ENCODE results near the gene GALNT18.

Gene GALNT18

GRCh38 chr11:11237070-11237832, 384.6 kb downstream of the GALNT18 start:
- DNase-seq (ENCODE audit: low spot score): no peak

DNA sequence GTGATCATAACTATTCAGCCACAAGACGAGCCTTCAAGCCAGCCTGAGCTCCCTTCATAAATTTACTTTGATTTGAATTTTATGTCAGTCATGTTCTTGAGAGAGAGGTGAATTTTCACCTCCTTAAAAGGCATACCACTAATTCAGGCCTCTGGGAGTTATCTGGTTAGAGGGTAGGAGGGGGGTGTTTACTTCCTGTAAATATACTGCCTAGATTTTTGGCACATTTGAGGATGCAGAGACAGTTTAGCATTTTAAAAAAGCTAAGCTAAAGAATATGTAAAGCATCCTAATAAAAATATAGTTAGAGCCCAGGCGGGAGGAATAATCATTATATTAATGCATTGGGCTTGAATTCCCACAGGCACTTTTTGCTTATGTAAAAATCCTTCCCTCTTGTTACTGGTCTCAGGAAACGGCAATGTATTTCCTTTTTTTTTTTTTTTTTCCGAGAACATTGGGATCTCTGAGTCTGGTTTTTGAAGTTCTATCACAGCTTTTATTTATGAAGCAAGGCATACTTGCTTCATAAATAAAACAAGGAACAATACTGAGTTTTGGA, 385.2 kb downstream of the GALNT18 start:
- no peak for DNase-seq (ENCODE audit: low spot score)

GRCh38 chr11:11231763-11232162, 390.0 kb downstream of the GALNT18 start:
- no peak for DNase-seq (ENCODE audit: low spot score)

DNA sequence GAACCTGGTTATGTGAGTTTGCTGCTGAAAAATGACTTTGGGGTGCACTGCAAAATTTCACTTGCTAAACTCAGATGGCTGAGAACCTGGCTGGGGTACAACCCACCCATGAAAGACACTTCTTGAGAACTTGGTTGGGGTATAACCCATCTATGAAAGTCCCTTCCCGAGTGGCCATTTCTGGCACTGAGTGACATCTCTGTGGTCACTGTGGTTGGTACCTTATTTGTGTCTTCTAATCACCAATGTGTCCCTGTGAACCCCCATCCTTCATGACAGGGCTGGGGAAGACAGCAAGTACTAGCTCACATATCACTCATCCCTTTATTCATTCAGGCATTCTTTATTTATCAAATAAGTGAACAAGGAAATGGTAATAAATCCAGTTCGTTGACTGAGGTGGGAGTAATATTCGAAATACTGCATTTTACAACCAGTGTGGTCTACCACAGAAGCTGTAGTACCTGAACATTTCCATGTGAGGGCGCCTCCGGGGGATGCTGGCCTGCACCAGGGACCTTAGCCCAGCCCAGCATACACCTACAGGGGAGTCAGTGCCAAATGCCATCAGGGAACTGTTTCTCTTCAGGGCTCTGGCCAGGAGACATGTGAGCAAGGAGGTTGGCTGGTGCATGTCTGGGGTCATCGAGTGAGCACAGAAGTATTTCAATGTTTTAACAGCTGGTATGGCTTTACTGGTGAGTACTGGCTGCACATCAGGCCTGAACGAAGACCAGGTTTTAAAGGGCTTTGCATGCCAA, 390.8 kb downstream of the GALNT18 start:
- DNase-seq (ENCODE audit: low spot score): no peak

GRCh38 chr11:11230087-11230486, 391.7 kb downstream of the GALNT18 start:
- DNase-seq (ENCODE audit: low spot score): no peak

- no peak for DNase-seq (ENCODE audit: low spot score)
These were observed 392.2 kb downstream of the GALNT18 start for GRCh38 chr11:11229647-11230046.

DNA sequence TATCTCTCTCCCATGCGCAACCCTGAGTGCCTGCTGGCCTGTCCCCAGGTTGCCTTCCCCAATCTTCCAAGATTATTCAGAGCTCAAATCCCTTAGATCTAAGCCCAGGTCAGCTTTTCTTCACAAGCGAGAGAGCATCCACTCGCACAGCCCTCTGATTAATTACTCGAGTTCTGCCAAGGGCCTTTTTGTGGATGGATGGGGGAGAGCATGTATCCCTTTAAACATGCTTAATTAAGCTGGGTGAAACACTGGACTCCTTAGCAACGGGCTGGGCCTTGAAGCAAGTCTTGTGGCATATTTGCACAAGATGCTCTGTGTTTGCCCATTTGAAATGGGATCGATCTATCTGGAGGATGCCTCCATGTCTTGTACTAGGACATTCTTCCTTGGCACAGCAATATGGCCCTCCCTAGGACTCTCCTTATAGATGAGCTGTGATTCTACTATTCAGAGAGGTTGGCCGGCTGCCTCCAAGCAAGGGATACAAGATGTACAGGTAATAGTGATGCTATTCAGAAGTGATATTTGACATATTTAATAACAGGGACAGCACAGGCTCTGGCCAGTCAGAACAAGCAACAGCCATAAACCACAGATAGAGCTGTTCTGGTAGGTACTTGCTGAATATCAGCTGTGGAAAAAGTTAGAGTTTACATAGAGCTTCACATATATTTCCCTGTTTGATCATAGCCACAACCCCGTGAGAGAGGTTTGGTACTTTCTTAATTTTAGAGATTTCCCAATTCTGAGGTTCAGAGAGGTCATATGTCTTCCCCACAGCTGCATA, 394.3 kb downstream of the GALNT18 start:
- DNase-seq (ENCODE audit: low spot score): no peak
